ENCODE results near the gene NWD2.
"Not testable (repeated sequence)": the region's sequence is repeated elsewhere in the genome, so short reads cannot be mapped to it uniquely, and the experiment has no call there.

Gene NWD2

DNA sequence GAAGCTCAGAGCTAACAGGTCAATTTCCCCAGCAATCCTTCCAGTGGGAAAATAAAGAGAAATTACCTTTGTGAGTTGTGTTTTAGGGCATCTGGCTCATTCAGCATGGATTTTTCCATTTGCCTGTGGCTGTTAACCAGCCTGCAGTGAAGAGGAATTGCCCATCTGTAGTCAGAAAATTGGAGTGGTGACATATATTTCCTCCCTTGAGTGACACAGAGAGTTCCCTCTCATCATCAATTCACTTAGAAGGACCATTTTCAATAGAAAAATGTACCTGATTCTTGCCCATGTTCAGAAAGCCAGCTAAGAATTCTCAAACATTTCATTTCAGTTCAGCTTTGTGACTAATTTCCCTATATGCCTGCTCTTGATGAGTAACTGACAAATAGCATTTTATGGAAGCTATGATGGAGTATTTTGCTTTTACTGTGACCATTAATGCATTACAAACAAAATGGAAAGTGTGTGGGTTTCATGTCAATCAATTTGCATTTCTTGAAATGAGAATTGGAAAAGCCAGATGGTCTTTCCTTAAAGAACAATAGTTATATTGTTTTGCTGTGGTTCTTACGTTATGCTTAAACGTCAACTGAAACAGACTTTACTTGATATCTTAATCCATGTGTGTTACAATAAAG, 155.8 kb downstream of the NWD2 start:
- no peak for DNase-seq

DNA sequence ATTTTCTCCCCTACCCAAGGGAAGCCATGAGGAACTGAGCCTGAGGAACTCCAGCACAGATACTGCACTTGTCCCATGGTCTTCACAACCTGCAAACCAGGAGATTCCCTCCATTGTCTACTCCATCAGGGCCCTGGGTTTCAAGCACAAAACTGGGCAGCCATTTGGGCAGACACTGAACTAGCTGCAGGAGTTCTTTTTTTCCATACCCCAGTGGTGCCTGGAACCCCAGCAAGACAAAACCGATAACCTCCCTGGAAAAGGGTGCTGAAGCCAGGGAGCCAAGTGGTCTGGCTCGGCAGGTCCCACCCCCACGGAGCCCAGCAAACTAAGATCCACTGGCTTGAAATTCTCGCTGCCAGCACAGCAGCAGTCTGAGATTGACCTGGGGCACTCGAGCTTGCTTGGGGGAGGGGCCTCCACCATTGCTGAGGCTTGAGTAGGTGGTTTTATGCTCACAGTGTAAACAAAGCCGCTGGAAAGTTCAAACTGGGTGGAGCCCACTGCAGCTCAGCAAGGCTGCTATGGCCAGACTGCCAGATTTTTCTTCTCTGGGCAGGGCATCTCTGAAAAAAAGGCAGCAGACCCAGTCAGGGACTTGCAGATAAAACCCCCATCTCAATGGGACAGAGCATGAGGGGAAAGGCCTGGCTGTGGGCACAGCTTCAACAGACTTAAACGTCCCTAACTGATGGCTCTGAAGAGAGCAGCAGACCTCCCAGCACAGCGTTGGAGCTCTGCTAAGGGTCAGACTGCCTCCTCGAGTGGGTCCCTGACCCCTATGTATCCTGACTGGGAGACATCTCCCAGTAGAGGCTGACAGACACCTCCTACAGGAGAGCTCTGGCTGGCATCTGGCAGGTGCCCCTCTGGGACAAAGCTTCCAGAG, 163.6 kb downstream of the NWD2 start:
- not testable (repeated sequence) for DNase-seq

DNA sequence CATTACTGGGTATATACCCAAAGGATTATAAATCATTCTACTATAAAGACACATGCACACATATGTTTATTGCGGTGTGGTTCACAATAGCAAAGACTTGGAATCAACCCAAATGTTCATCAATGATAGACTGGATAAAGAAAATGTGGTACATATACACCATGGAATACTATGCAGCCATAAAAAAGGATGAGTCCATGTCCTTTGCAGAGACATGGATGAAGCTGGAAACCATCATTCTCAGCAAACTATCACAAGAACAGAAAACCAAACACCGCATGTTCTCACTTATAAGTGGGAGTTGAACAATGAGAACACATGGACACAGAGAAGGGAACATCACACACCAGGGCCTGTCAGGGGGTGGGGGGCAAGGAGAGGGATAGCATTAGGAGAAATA, 169.1 kb downstream of the NWD2 start:
- DNase-seq, result not testable (repeated sequence)

DNA sequence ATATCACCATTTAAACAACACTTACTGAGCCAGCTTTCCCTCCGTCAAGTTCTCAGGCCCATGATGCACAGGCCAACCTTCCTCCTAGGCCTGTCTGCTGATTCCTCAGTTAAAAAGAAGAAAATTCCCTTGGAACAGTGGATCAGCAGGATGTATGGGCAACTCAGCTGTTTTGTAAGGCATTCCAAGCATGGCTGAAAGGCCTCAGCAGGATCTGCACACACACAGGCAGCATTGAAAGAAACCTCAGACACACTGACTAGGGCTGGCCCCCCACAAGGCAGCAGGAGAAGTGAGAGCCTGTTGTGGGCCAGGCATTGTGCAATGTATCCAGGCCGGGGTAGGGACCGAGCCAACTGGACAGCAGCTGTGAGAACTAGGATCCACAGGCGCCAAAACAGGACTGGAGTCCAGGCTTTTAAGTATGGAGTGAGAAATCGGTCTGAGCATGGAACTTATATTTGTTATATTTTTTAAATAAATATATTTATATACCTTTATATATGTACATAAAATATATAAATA, 171.4 kb downstream of the NWD2 start:
- no peak for DNase-seq

DNA sequence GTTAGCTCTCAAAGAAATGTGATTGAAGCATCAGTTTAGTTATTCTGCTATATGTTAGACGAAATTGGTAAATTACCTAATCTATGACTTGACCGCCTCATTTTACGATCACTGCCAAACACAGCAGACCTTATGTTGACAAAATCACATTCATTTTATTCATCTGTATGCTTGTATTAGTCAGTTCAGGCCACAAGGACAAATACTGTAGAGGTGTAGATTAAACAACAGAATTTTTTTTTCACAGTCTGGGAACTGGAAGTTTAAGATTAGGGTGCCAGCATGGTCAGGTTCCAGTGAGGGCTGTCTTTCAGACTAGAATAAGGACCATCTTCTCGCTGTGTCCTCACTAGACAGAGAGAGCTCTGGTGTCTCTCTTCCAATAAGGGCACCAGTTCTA, 177.1 kb downstream of the NWD2 start:
- no peak for DNase-seq

DNA sequence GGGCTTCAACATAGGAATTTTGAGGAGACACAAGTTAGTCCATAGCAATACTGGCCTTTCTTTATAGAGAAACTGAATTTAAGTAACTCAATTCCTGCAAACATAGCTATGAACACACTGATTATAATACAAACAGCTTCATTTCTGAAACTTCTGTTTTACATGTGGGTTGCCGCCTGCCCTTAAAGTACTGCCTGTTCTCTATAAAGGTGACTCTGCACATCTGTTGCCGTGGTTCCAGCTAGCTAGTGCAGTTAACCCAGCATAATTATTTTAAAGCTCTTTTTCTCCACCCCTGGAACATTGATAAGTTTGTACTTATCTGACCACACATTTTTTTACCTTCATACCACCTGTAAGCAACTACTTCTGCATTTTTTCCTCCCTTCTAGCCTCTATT, 177.6 kb downstream of the NWD2 start:
- no peak for DNase-seq

DNA sequence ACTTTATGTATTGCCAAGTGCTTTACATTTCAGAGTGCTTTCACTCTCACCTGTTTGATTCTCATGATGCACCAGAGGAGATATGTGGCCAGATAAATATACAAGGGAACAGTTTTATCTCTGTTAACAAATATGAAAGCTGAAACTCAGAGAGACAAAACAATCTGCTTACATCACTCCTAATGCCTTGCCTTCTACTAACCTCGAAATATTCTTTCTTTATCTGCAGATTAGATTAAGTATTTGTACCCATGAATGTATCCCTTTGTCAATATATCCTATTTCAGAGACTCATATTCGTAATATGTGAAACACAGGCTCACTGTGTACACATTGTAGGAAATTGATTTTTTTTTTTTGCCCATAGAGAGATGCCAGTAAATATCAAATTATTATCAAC, 178.1 kb downstream of the NWD2 start:
- no peak for DNase-seq

DNA sequence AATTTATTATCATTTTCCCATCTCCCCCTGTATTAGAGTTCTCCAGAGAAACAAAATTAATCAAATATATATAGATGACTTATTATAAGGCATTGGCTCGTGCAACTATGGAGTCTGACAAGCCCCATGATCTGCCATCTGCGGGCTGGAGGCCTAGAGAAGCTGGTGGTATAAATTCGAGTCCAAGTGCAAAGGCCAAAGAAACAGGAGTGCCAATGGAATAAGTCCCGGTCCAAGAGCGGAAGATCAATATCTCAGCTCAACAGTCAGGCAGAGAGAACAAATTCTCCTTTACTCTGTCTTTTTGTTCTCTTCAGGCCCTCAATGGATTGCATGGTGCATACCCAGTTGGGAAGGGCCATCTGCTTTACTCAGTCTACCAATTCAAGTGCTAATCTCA, 178.8 kb downstream of the NWD2 start:
- DNase-seq, result no peak

DNA sequence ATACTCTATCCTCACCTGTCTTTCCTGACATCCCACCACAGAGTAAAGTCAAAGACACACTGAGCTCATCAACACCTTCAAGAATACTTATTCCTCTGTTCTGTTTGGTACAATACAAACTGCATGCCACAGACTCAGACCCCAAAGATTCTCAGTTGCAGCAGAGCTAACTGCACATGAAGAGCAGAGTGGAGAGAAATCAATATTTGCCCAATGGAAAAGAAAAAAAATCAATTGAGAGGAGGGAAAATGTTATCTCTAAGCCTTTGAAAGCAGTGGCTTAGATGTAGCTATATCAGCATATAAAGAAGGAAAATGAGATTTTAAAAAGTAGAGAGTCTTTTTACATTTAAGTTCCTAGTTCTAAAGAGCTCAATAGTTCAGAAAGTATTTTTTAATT, 180.2 kb downstream of the NWD2 start:
- no peak for DNase-seq

DNA sequence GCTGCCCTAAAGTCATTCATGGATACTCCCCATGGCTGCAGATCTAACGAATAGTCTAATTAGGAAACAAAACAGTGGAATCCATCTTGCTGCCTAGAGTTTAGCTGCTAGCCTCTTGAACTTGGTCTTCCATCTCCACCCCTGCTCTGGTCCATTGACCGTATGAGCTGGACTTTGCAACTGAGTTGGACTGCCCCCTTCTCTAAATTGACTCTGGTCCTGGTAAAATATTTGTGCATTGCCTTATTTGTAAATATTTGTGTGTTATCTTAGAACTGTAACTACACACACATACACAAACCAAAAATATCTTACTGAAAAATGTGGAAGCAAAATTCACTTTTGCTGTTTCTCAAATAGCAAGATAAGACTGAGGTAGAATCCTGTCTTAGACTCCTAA, 181.3 kb downstream of the NWD2 start:
- no peak for DNase-seq

DNA sequence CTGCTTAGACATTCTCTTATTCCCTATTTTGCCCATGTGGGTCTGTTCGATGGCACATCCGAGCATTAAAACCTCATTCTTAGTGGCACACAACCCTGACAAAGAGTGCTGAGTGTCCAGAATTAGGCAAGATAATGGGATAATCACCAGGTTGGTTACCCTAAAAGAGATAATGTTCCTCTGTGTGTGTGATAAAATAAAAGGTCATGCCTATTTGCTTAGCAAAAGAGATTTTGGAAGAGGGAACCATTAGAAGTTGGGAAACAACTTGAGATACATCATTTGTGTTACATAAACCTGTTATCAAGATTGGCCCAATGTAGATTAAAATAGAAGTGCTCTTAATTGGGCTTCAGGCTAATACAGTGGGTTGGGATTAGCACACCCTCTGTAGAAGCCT, 182.7 kb downstream of the NWD2 start:
- no peak for DNase-seq

DNA sequence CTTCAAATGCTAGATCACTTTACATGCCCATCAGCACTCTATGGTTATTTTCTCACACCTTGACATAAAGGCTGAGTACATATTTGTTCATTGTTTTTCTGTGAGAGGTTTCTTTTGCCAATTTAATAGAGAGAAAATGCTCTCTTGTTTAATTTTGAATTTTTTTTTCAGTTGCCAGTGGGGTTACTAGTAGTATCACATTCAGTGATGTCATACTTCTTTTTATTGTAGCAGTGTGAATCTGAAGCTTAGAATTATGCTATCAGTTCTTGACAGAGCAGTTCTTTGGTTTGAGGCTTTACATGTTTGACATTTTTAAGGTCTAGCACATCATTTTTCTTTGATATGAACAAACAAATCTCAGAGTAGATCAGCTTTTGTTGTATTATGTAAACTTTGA, 185.4 kb downstream of the NWD2 start:
- DNase-seq, result no peak

DNA sequence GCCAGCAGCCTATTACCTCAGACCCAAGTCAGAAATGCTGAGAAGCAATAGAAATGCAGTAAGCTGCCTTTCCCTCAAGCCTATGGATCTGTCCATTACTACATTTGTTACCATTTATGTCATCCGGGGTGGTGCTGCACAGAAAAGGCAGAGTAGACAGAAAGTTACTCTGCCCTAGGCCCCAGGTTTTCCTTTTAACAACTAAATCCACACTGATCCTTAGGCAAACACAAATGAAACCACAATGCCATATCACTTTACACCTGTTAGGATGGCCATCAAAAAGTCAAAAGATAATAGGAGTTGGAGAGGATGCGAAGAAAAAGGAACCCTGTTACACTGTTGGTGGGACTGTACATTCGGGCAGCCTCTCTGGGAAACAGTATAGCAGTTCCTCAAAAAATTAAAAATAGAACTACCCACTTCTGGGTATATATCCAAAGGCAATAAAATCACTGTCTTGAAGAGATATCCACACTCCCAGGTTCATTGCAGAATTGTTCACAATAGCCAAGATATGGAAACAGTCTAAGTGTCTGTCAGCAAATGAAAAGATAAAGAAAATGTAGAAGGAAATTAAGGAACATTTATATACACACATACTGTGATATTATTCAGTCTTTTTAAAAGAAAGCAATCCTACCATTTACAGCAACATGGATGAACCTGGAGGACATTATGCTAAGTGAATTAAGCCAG, 186.3 kb downstream of the NWD2 start:
- DNase-seq, result no peak

DNA sequence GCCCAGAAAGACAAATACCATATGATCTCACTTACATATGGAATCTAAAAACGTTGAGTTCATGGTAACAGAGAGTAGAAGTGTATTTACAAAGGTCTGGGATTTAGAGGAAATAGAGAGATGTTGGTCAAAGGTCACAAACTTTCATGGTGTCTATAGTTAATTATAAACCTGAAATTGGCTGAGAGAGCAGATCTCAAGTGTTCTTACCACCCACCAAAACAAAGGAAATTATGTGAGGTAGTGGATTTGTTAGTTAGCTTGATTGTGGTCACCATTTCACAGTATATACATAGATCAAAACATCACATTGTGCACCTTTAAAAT, 186.8 kb downstream of the NWD2 start:
- no peak for DNase-seq

DNA sequence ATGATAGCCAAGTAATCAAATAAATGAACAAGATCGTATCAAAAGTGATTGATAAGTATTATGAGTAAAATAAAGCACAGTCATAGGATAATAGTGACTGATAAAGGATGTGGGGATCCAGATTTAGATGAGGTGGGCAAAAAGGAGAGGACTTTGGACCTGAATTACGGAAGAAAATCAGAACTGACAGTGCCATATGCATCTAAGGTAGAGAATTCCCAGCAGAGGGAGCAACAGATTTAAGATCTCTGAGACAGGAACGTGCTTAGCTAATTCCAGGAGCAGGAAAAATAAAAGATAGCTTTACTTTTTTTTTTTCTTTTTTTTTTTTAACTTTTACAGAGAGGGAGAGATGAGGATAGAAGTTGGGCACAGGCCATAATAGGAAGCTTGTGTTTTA, 189.9 kb downstream of the NWD2 start:
- no peak for DNase-seq

DNA sequence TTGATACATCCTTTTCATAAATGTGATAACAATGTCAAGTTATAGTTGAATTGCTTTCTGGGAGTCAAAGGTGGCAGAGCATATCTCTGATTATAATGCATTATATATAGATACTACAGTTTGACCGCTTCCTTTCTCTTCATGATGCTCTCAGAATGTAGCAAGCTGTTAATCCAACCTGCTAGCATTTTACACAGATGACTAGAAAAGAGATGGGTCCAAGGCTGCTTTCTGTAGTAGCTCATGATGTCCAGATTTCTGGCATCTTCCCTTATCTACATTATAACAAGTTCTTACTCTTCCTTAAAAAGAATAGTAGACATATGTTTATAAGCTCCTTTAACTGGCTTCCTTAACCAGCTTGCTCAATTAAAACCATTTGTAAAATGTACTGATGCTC, 192.0 kb downstream of the NWD2 start:
- DNase-seq, result no peak

DNA sequence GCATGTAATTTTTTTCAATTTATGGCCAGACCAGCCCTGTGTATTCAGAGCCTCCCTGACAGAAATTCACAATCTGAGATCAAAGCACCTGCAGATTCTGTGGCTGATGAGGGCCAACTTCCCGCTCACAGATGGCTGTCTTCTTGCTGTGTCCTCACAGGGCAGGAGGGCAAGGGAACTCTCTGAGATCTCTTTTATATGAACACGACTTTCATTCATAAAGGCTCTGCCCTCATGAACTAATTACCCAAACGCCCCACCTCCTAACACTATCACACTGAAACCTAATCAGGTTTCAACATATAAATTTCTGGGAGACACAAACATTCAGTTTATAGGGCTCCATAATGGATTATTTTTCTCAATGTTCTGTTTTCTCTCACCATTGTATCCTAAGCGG, 192.6 kb downstream of the NWD2 start:
- DNase-seq, result no peak

DNA sequence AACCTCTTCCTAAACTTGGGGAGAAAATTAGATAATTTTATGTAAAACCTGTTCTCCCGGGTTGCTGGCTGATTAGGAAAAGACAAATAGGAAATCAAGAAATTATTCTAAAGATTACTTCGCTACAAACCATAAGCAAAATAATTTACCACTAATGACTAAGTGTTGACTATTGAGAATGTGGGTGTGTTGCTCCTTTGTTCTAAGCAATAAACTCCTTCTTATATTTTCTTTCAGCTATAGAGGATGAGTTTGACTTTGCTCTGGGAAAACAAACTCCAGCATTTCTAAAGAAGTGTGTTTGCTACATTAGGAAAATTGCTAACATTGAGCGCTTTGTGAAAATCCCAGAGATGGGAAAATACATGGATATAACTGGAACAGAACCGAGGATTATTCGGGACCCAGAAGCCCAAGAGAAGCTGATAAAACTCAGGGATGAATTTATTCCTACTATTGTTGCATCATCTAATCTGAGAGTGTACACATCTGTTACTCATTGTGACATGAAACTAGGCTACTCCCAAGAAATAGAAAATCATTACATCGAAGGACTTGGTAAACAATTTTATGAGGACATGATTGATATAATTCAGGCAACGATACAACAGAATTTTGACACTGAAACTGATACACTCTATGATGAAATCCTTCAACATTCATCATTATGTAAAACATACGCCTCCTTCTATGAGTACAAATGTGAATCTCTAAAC, 194.2 kb downstream of the NWD2 start:
- no peak for DNase-seq

DNA sequence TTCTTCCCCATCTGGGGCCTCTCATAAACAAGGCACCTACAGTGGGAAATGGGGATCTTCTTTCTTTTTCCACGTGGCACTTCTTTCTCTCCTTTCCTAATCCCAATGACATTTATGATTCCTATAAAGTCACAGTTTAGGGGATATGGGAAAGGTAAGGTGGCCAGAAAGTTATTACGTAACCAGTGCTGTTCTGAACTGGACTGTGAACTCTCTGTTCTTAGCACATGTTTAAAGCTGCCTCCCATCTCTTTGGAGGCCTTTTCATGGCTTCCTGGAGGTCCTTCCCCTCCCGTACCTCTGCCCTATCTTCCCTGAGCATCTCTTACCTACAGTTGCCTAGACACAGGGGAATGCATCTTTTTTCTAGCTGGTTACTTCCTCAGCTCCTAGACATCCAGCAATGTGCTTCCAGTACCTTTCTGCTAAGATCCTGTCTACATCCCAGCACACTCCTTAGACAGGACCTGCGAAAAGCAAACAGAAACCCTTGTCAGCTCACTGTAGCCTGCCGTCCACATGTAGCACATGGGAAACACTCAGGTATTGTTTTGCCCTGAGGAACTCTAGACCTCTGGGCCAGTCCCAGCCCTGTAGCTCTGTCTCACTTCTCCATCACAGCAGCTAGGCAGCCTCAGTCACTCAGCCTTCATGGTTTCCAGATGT, 195.4 kb downstream of the NWD2 start:
- DNase-seq, result no peak

DNA sequence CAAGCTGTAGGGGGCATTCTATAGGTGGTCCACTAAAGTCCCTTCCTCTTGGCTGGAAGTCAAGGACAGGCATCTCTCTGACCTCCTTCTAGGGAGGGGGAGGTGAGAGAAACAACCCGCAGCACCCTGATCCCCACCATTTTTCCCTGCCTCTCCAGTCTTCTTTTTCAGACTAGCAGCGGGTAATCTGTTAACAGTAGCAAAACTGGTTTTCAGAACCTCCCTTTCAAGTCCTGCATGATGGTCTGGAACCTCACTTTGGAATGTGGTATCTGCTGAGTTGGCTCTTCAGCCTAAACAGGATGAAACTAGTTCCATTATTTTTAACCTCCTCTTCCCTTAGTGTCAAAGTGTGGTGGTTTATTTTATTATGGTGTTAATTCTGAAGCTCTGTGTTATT, 196.0 kb downstream of the NWD2 start:
- no peak for DNase-seq

DNA sequence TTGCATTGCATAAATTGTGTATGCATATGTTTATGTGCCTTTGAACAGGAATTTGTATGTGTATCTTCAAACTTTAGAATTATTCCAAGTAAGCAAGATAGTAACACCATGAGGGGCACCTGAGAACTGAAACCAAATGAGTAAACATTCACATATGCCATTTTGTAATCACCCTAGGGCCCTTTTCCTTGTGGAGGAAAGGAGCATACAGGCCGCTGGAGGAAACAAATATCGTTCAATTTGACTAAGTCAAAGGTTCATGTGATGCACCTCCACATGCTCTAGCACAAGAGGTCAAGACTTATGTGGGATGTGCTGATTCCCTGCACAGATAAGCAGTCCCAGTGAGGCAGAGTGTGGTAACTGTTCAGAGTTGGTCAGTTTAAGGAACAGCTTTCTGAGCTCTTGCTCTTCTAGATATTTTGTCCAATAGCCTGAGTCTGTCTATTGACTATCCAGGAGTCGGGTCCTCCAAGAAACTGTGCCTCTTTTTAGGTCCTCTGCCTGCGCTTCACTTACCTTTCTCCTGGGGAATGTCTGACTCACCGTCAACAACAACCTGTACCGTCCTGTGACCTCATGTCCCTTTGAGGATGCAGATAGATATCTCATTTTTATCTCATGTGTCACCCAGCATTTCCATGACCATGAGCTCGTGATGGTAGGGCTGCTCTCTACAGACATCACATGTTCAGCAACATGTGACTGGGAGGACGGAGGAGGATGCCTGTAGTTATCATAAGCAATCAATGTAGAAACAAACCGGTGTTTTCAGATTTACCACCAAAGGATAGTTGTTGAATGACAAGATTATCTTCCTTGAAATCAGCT, 196.9 kb downstream of the NWD2 start:
- no peak for DNase-seq

DNA sequence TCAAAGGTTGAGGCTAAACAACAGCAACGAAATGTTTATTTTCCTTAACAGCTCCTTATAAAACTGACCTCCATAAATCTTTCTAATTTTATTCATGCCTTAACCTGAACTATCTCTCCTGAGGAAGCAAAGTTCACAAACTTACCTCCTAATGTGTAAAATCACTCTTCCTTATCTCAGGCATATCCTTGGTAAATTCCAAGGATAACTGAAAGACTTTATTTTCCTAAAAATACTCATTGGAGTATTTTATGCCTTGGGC, 197.4 kb downstream of the NWD2 start:
- DNase-seq, result no peak

Data from effector CD4-positive, alpha-beta T cell (primary cell).